HG03064 (cell line): ENCODE data around the gene ZNF334.

ENCODE experiments used
- ATAC-seq: cut with Tn5 transposase; IDR thresholded peaks from one replicate; pipeline ENCODE4 v1.9.1; 2021; ENCODE audit warnings: low read depth; ENCODE audit not compliant: unreplicated experiment

Gene ZNF334

GRCh38 chr20:46546298-46546697 is 32.9 kb upstream of the ZNF334 start:
- ATAC-seq: no peak

GRCh38 chr20:46545827-46546138 is 32.4 kb upstream of the ZNF334 start:
- ATAC-seq: no peak

GRCh38 chr20:46545077-46545826 is 31.9 kb upstream of the ZNF334 start:
- ATAC-seq: no peak

GRCh38 chr20:46544576-46544975 is 31.2 kb upstream of the ZNF334 start:
- ATAC-seq: no peak

GRCh38 chr20:46543959-46544358 is 30.6 kb upstream of the ZNF334 start:
- no peak for ATAC-seq

GRCh38 chr20:46543033-46543432 is 29.7 kb upstream of the ZNF334 start:
- no peak for ATAC-seq

GRCh38 chr20:46541229-46541935 is 28.0 kb upstream of the ZNF334 start:
- ATAC-seq: no peak

GRCh38 chr20:46539113-46539512 is 25.8 kb upstream of the ZNF334 start:
- no peak for ATAC-seq

GRCh38 chr20:46530640-46531039 is 17.3 kb upstream of the ZNF334 start:
- ATAC-seq: no peak

- ATAC-seq: no peak
Measured at GRCh38 chr20:46523696-46524328, 10.5 kb upstream of the ZNF334 start.

GRCh38 chr20:46523108-46523507 is 9.7 kb upstream of the ZNF334 start:
- no peak for ATAC-seq

GRCh38 chr20:46520976-46521579 is 7.7 kb upstream of the ZNF334 start:
- no peak for ATAC-seq

GRCh38 chr20:46520540-46520939 is 7.2 kb upstream of the ZNF334 start:
- ATAC-seq: no peak

- ATAC-seq: no peak
Measured at GRCh38 chr20:46519471-46520068, 6.2 kb upstream of the ZNF334 start.

- ATAC-seq: no peak
Measured at GRCh38 chr20:46509523-46509922, 3.8 kb downstream of the ZNF334 start.

- ATAC-seq: no peak
Measured at GRCh38 chr20:46507760-46508407, 5.5 kb downstream of the ZNF334 start.

- no peak for ATAC-seq
Measured at GRCh38 chr20:46505506-46505905, 7.9 kb downstream of the ZNF334 start.

GRCh38 chr20:46501961-46502360 is 11.4 kb downstream of the ZNF334 start:
- no peak for ATAC-seq

- ATAC-seq: no peak
Measured at GRCh38 chr20:46501337-46501942, 11.9 kb downstream of the ZNF334 start.

GRCh38 chr20:46494077-46494476 is 19.3 kb downstream of the ZNF334 start:
- no peak for ATAC-seq
